IMR-90 (cell line): ENCODE data around the gene LRRN2. TPM values are rescaled to one million over a fixed set of nuclear protein-coding genes. Genes with fewer than 3 reads are reported as not detected.

ENCODE experiments used
- ATAC-seq: fragments of 200-7000 bp; cut with Tn5 transposase; 2 replicates; pipeline ENCODE4 v1.9.1; 2020; ENCODE audit warnings: low read depth, mild to moderate bottlenecking, moderate library complexity
- BruUV-seq: library from RNA; stranded (reverse); fragments of 400-500 nt; replicated peaks from 2 replicates; lab custom pipeline; 2021; lab: Mats Ljungman, UMichigan
- CTCF ChIA-PET: fragments of 300-600 bp; formaldehyde crosslinking; extraction: SDS; loops from one replicate; lab custom pipeline; 2021; ENCODE audit warnings: antibody characterized with exemption; lab: Yijun Ruan, JAX
- POLR2A ChIA-PET: fragments of 300-600 bp; sonication (Branson Sonifier 250); formaldehyde crosslinking; loops from one replicate; lab custom pipeline; 2022; ENCODE audit warnings: antibody characterized with exemption; ENCODE audit not compliant: unreplicated experiment; lab: Charles Lee
- DNase-seq: peaks from one replicate; pipeline ENCODE4 v3.0.0; 2013
- H2AFZ ChIP-seq: replicated peaks from 2 replicates; pipeline ENCODE3; 2013; ENCODE audit warnings: low read length, mild to moderate bottlenecking; ENCODE audit not compliant: poor library complexity
- H2AK5ac ChIP-seq: 2 replicates; pipeline ENCODE4 v1.6.1; 2013; ENCODE audit warnings: low read depth, low read length, inconsistent platforms
- H2AK9ac ChIP-seq: replicated peaks from 2 replicates; pipeline ENCODE3; 2013; ENCODE audit warnings: mild to moderate bottlenecking, low read depth, low read length, moderate library complexity; ENCODE audit not compliant: poor library complexity
- H2BK120ac ChIP-seq: 2 replicates; pipeline ENCODE4 v1.6.1; 2013; ENCODE audit warnings: low read depth, low read length, inconsistent platforms
- H2BK15ac ChIP-seq: 3 replicates; pipeline ENCODE4 v1.6.1; 2013; ENCODE audit warnings: low read depth, low read length, inconsistent platforms
- H2BK20ac ChIP-seq: 2 replicates; pipeline ENCODE4 v1.6.1; 2013; ENCODE audit warnings: low read depth, mild to moderate bottlenecking, inconsistent platforms, low read length, moderate library complexity
- H2BK5ac ChIP-seq: 2 replicates; pipeline ENCODE4 v1.6.1; 2013; ENCODE audit warnings: mild to moderate bottlenecking, low read depth, low read length, inconsistent platforms; ENCODE audit not compliant: poor library complexity, severe bottlenecking
- H3K14ac ChIP-seq: replicated peaks from 2 replicates; pipeline ENCODE4 v1.6.1; 2013; ENCODE audit warnings: low read depth, low read length, inconsistent platforms
- H3K18ac ChIP-seq: 2 replicates; pipeline ENCODE4 v1.6.1; 2013; ENCODE audit warnings: low read depth, low read length, control low read depth
- H3K23ac ChIP-seq: 2 replicates; pipeline ENCODE4 v1.6.1; 2013; ENCODE audit warnings: low read depth, low read length, inconsistent platforms
- H3K27ac ChIP-seq: 2 replicates; pipeline ENCODE4 v1.5.1; 2013; ENCODE audit warnings: mild to moderate bottlenecking, control low read depth, low read length; ENCODE audit not compliant: insufficient read depth
- H3K27me3 ChIP-seq: 2 replicates; pipeline ENCODE4 v1.6.1; 2013; ENCODE audit warnings: low read length; ENCODE audit not compliant: control insufficient read depth, insufficient read depth
- H3K36me3 ChIP-seq: 2 replicates; pipeline ENCODE4 v1.6.1; 2013; ENCODE audit warnings: low read length, mixed read lengths; ENCODE audit not compliant: control insufficient read depth, insufficient read depth
- H3K4ac ChIP-seq: 2 replicates; pipeline ENCODE4 v1.6.1; 2013; ENCODE audit warnings: low read depth, low read length, inconsistent platforms
- H3K4me1 ChIP-seq: 2 replicates; pipeline ENCODE4 v1.6.1; 2013; ENCODE audit warnings: low read length, mixed read lengths; ENCODE audit not compliant: control insufficient read depth, insufficient read depth
- H3K4me2 ChIP-seq: 2 replicates; pipeline ENCODE4 v1.6.1; 2013; ENCODE audit warnings: low read depth, mild to moderate bottlenecking, control low read depth, low read length, moderate library complexity
- H3K4me3 ChIP-seq: 2 replicates; pipeline ENCODE4 v1.5.1; 2013; ENCODE audit warnings: low read depth, mild to moderate bottlenecking, control low read depth, low read length, moderate library complexity; ENCODE audit not compliant: insufficient read depth
- H3K56ac ChIP-seq: 2 replicates; pipeline ENCODE4 v1.6.1; 2013; ENCODE audit warnings: low read length, inconsistent platforms; ENCODE audit not compliant: insufficient read depth; ENCODE audit errors: extremely low read depth
- H3K79me1 ChIP-seq, 2 experiments: 2 replicates each; pipeline ENCODE4 v1.6.1; 2013; ENCODE audit warnings: low read length in 2 of 2, inconsistent platforms in 1 of 2, low read depth in 1 of 2
- H3K9ac ChIP-seq: 2 replicates; pipeline ENCODE4 v1.6.1; 2013; ENCODE audit warnings: low read depth, low read length, control low read depth
- H3K9me1 ChIP-seq: 2 replicates; pipeline ENCODE4 v1.6.1; 2013; ENCODE audit warnings: low read length, inconsistent platforms; ENCODE audit not compliant: insufficient read depth
- H3K9me3 ChIP-seq: 2 replicates; pipeline ENCODE4 v1.6.1; 2013; ENCODE audit warnings: low read length; ENCODE audit not compliant: control insufficient read depth, insufficient read depth
- H4K20me1 ChIP-seq: 2 replicates; pipeline ENCODE4 v1.6.1; 2013; ENCODE audit warnings: low read length, inconsistent platforms; ENCODE audit not compliant: insufficient read depth
- H4K5ac ChIP-seq: 2 replicates; pipeline ENCODE4 v1.6.1; 2013; ENCODE audit warnings: mild to moderate bottlenecking, low read depth, low read length, control low read depth
- H4K8ac ChIP-seq, 2 experiments: 2 replicates each; pipeline ENCODE4 v1.6.1; 2013; ENCODE audit warnings: low read depth in 2 of 2, low read length in 2 of 2, control low read depth in 1 of 2, inconsistent platforms in 1 of 2
- H4K91ac ChIP-seq: 2 replicates; pipeline ENCODE4 v1.6.1; 2013; ENCODE audit warnings: low read depth, low read length, inconsistent platforms; ENCODE audit not compliant: insufficient read depth
- BHLHE40 ChIP-seq: fragments of 150-350 bp; IDR thresholded peaks from 2 replicates; pipeline ENCODE4 v1.6.1; 2016; ENCODE audit warnings: mild to moderate bottlenecking, low read depth, low read length
- CEBPB ChIP-seq: IDR thresholded peaks from 2 replicates; pipeline ENCODE4 v1.6.1; 2012; ENCODE audit warnings: low read depth, low read length, improper control_type of control experiment
- CHD1 ChIP-seq: IDR thresholded peaks from 2 replicates; pipeline ENCODE4 v1.6.1; 2012; ENCODE audit warnings: low read depth, low read length, improper control_type of control experiment
- ELK1 ChIP-seq: fragments of 150-350 bp; IDR thresholded peaks from 2 replicates; pipeline ENCODE4 v1.6.1; 2016; ENCODE audit warnings: low read depth, mild to moderate bottlenecking, low read length, moderate library complexity, borderline replicate concordance
- FOS ChIP-seq: fragments of 150-350 bp; IDR thresholded peaks from 2 replicates; pipeline ENCODE4 v1.6.1; 2016; ENCODE audit warnings: low read depth, low read length
- MAFK ChIP-seq: IDR thresholded peaks from 2 replicates; pipeline ENCODE4 v1.6.1; 2012; ENCODE audit warnings: low read depth, low read length, improper control_type of control experiment
- MAZ ChIP-seq: IDR thresholded peaks from 2 replicates; pipeline ENCODE4 v1.6.1; 2012; ENCODE audit warnings: low read depth, mild to moderate bottlenecking, low read length, improper control_type of control experiment, moderate library complexity, borderline replicate concordance
- MXI1 ChIP-seq: IDR thresholded peaks from 2 replicates; pipeline ENCODE4 v1.6.1; 2012; ENCODE audit warnings: low read depth, mild to moderate bottlenecking, low read length, moderate library complexity, borderline replicate concordance
- NFE2L2 ChIP-seq: fragments of 150-350 bp; IDR thresholded peaks from 2 replicates; pipeline ENCODE4 v1.6.1; 2016; ENCODE audit warnings: low read depth, mild to moderate bottlenecking, low read length
- POLR2A ChIP-seq: IDR thresholded peaks from 2 replicates; pipeline ENCODE4 v1.6.1; 2012; ENCODE audit warnings: mild to moderate bottlenecking, low read depth, low read length
- RAD21 ChIP-seq: IDR thresholded peaks from 2 replicates; pipeline ENCODE4 v1.6.1; 2012; ENCODE audit warnings: low read length, improper control_type of control experiment
- RCOR1 ChIP-seq: IDR thresholded peaks from 2 replicates; pipeline ENCODE4 v1.6.1; 2012; ENCODE audit warnings: mild to moderate bottlenecking, low read length, improper control_type of control experiment; ENCODE audit not compliant: insufficient replicate concordance
- RFX5 ChIP-seq: IDR thresholded peaks from 2 replicates; pipeline ENCODE4 v1.8.0; 2012; ENCODE audit warnings: low read depth, mild to moderate bottlenecking, low read length, moderate library complexity
- SMC3 ChIP-seq: fragments of 150-350 bp; IDR thresholded peaks from 2 replicates; pipeline ENCODE4 v1.6.1; 2016; ENCODE audit warnings: low read depth, mild to moderate bottlenecking, antibody characterized with exemption, low read length, moderate library complexity
- USF2 ChIP-seq: fragments of 150-350 bp; IDR thresholded peaks from 2 replicates; pipeline ENCODE4 v1.6.1; 2017; ENCODE audit warnings: mild to moderate bottlenecking, antibody characterized with exemption, low read length, low read depth
- WGBS, 2 experiments: methylation state at CpG; one replicate each; pipeline versions ENCODE4 v1.1.5 to v1.1.7; 2013; ENCODE audit warnings: missing lambda C conversion rate in 2 of 2; ENCODE audit not compliant: insufficient read length in 1 of 2; ENCODE audit errors: extremely low coverage in 2 of 2; 5-methylcytosine and 5-hydroxymethylcytosine counted together
- dilution Hi-C: fragments of 300-500 bp; cut with HindIII; formaldehyde crosslinking; loops from one replicate; pipeline ENCODE4 v1.14.3; 2018; ENCODE audit warnings: low sequenced_read_pairs; ENCODE audit not compliant: unreplicated experiment
- in situ Hi-C: fragments of 300-500 bp; cut with MboI; formaldehyde crosslinking; loops from 3 replicates; pipeline ENCODE4 v1.14.3; 2019; ENCODE audit warnings: low sequenced_read_pairs, inconsistent platforms, mixed read lengths
- intact Hi-C: fragments of 100-400 bp; cut with micrococcal nuclease; formaldehyde crosslinking; loops from 2 replicates; pipeline ENCODE4 v1.10.0; 2022
- polyA plus RNA-seq, 3 experiments: library from polyadenylated mRNA; depleted of rRNA; stranded (reverse); fragments of >200 nt; gene quantifications; 2 replicates each; pipeline ENCODE4 v1.2.3, GENCODE V29; 2012; ENCODE audit warnings: low replicate concordance in 1 of 3
- total RNA-seq: library from RNA; depleted of rRNA; stranded (reverse); fragments of >200 nt; gene quantifications from 2 replicates; pipeline ENCODE4 v1.2.3, GENCODE V29; 2012
- TF ChIP-seq, protein P1 (sequence below): conservative IDR thresholded peaks from 2 replicates; pipeline ENCODE4 v1.5.1; 2012; ENCODE audit warnings: mild to moderate bottlenecking, low read depth, low read length, improper control_type of control experiment

Gene LRRN2
- total and polyA plus RNA-seq, 2 of the 4 experiments (the other 2 are of a cell fraction) = not detected

DNA sequence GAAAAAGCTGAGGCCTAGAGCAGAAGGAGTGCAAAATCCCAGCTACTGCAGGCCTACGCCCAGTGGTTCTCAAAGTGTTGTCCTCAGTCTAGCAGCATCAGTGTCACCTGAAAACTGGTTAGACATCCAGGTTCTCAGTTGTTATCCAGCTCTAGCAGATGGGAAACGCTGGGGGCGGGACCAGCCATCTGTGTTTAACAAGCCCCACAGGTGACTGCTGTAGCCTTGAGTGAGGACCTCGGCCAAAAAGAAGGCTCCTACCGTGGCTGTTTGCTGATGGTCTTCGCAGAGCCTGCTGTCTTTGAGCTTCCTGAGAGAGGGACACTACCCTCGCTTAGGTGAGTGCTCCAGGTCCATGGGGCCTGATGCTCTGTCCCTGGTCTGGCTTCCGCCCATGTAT lies 69.7 kb downstream of the LRRN2 start:
- no peaks in the 10 kb centered on the region for H3K9me1 ChIP-seq
- no peak overlapping the region for H3K4me2 ChIP-seq
- no peak overlapping the region for H4K91ac ChIP-seq
- no peak overlapping the region for H3K4ac ChIP-seq
- H3K36me3 ChIP-seq = no peaks in the 10 kb centered on the region
- H3K9me3 ChIP-seq = no peaks in the 10 kb centered on the region
- no peak overlapping the region for H2BK5ac ChIP-seq
- no peak overlapping the region for H4K5ac ChIP-seq
- no peak overlapping the region for H2AFZ ChIP-seq
- ATAC-seq (no peak), DNase-seq (no peak)
- no peak overlapping the region for H3K56ac ChIP-seq
- in situ Hi-C loops = no loop called here
- TF ChIP-seq BHLHE40 (no peak), MXI1 (no peak), MAZ (no peak), POLR2A (no peak), RCOR1 (no peak), NFE2L2 (no peak), CEBPB (no peak), ELK1 (no peak), RAD21 (no peak), USF2 (no peak), FOS (no peak), SMC3 (no peak), RFX5 (no peak), CHD1 (no peak), MAFK (no peak)
- TF ChIP-seq, protein P1, sequence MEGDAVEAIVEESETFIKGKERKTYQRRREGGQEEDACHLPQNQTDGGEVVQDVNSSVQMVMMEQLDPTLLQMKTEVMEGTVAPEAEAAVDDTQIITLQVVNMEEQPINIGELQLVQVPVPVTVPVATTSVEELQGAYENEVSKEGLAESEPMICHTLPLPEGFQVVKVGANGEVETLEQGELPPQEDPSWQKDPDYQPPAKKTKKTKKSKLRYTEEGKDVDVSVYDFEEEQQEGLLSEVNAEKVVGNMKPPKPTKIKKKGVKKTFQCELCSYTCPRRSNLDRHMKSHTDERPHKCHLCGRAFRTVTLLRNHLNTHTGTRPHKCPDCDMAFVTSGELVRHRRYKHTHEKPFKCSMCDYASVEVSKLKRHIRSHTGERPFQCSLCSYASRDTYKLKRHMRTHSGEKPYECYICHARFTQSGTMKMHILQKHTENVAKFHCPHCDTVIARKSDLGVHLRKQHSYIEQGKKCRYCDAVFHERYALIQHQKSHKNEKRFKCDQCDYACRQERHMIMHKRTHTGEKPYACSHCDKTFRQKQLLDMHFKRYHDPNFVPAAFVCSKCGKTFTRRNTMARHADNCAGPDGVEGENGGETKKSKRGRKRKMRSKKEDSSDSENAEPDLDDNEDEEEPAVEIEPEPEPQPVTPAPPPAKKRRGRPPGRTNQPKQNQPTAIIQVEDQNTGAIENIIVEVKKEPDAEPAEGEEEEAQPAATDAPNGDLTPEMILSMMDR = no peak
- peaks cover 43% of the 10 kb centered on the region for H3K27me3 ChIP-seq
- H4K8ac ChIP-seq = no peak overlapping the region
- no peaks in the 10 kb centered on the region for H4K20me1 ChIP-seq
- H3K4me3 ChIP-seq = no peak overlapping the region
- dilution Hi-C loops = no loop called here
- no peaks in the 10 kb centered on the region for H3K79me1 ChIP-seq
- no peak overlapping the region for H3K14ac ChIP-seq
- H3K18ac ChIP-seq = no peak overlapping the region
- H3K9ac ChIP-seq = no peak overlapping the region
- H3K4me1 ChIP-seq = no peaks in the 10 kb centered on the region
- H2BK20ac ChIP-seq = no peak overlapping the region
- H2AK9ac ChIP-seq = no peak overlapping the region
- H3K23ac ChIP-seq = no peak overlapping the region
- ChIA-PET CTCF (no interaction called here), POLR2A (no interaction called here)
- 78% methylated on average over 4 of the region's 8 CpGs; no CpG with 5 or more reads in 1 of the 2 experiments for WGBS, 2 experiments
- no peak overlapping the region for H3K27ac ChIP-seq
- no peak overlapping the region for H2AK5ac ChIP-seq
- intact Hi-C loops = no loop called here
- BruUV-seq = no TSS peak
- H2BK120ac ChIP-seq = no peak overlapping the region
- no peak overlapping the region for H2BK15ac ChIP-seq
